GM19351 (cell line): ENCODE results near the gene ERCC3.
"Not testable (repeated sequence)": the region's sequence is repeated elsewhere in the genome, so short reads cannot be mapped to it uniquely, and the experiment has no call there.

Experiments used
- ATAC-seq: cut with Tn5 transposase; IDR thresholded peaks from one replicate; pipeline ENCODE4 v1.9.1; 2021; ENCODE audit warnings: mild to moderate bottlenecking, moderate library complexity; ENCODE audit not compliant: unreplicated experiment

The ERCC3 gene

DNA sequence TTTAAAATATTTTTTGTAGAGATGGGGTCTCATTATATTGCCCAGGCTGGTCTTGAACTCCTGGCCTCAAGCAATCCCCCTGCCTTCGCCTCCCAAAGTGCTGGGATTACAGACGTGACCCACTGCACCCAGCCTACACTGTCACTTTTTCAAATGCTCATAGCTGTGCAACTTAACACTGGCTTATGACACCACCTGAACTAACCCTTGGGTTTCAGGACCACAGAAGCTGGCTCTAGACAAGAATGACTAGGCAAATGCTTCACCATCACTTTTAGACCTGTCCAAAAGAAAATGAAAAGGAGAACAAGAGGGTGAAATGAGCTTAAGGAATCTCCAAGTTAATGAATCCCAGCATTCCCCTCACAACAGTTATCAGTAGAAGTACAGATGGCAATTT lies 13.3 kb downstream of the ERCC3 start:
- ATAC-seq, result no peak

DNA sequence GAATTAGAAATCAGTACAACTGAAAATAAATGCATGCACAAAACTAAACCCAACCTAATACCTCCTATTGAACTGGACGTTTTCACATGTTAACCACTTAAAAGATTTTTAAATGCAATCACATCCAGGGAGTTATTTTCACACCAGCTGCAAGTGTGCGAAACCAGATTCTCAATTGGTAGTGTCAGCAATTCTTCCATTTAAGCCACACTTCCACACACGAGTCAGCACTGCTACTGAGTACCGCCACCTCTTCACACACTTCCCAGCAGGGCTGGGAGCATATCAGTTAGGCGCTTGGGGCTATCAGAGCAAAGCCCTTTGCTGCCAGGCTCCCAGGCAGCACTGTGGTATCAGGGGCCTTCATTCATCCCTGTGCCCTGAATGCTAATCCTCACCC lies 14.2 kb downstream of the ERCC3 start:
- ATAC-seq, result no peak

- no peak for ATAC-seq
Observed at GRCh38 chr2:127278959-127279358, 15.0 kb downstream of the ERCC3 start.

DNA sequence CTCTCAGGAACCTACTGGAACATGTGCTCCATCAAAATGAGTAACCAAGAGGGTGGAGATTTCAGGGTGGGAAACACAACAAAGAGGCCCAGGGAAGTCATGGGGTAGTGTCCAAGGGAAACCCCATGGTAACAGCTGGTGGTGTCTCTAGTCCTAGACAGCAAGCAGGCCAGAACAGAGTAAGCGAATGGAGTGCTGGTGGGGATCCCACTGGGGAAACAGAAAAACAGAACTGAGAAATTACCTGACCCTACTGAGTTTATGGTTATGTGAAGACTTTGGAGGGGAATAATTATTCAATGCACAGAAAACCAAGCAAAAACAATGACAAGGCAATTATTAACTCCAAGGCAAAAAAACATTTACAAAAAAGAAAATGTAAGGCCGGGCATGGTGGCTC lies 16.9 kb downstream of the ERCC3 start:
- ATAC-seq, result peak; percentile 74

GRCh38 chr2:127275789-127276188 lies 18.2 kb downstream of the ERCC3 start:
- ATAC-seq, result no peak

DNA sequence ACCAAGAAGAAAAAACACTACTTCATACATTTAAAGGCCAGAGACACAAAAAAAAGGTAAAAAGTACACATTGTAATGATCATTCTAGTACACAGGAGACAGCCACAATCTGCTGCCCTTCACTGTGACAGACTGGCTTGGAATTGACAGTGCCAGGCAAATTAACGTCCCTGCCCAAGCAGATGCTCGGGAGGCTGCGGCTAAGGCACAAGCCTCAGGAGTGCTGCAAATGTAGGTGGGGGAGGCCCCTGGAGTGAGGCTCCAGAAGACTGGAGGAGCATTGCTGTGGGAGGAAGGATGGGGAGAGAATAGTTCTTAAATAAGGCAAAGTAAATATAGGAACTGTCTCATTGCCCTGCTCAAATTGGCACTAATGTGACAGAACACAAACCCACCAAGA lies 18.6 kb downstream of the ERCC3 start:
- no peak for ATAC-seq

GRCh38 chr2:127270663-127271062 lies 23.3 kb downstream of the ERCC3 start:
- no peak for ATAC-seq

DNA sequence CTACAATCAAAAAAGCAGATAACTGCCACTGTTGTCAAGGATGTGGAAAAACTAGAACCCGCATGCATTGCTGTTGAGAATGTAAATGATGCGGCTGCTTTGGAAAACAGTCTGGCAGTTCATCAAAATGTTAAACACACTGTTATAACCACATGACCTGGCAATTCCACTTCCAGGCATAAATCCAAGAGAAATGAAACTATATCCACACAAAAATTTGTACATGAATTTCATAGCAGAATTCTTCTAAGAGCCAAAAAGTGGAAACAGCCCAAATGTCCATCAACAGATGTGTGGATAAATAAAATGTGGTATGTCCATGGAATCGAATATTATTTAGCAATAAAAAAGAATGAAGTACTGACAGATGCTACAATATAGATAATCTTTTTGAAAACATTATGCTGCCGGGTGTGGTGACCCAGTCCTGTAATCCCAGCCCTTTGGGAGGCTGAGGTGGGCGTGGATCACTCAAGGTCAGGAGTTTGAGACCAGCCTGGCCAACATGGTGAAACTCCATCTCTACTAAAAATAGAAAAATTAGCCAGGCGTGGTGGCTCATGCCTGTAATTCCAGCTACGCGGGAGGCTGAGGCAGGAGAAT lies 32.0 kb downstream of the ERCC3 start:
- ATAC-seq, result no peak

- ATAC-seq, result no peak
Observed at GRCh38 chr2:127259355-127259754, 34.6 kb downstream of the ERCC3 start.

DNA sequence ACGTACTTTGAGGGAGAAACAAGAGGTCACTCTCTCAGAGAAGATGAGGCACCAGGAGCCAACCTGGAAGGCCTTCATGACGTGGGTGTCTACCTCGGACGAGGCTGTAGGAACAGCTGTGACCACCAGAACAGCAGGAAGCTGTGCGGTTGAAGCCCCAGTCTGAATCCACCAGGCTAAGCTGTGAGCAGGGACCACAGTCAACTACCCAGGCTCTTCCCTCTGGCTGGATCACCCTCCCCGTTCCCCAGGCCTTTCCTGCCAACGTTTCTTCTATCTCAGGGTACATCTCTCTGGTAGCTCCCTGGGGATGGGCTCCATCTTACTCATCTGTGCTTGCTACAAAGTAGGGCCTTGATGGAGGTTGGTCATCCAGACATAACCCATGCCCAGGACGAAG lies 37.1 kb downstream of the ERCC3 start:
- ATAC-seq, result no peak

GRCh38 chr2:127256381-127256780 lies 37.6 kb downstream of the ERCC3 start:
- ATAC-seq, result no peak

DNA sequence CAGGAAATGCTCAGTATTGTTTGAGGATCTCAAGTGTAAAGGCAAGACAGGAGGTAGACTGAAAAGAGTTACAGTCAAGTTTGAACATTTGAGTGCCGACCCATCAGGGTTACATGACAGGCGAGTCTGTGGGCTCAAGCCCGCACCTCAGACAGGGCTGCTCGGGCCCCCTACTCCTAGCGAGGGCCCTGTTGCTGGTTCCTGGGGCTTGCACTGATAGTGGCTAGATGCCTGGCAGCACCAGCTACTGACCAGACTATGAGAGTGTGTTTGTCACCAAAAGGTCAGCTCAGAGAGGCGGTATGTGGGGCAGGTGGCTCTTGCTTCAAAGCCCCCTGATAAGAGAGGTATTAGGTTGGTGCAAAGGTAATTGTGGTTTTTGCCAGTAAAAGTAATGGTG lies 38.2 kb downstream of the ERCC3 start:
- ATAC-seq, result no peak

GRCh38 chr2:127255146-127255545 lies 38.8 kb downstream of the ERCC3 start:
- no peak for ATAC-seq

DNA sequence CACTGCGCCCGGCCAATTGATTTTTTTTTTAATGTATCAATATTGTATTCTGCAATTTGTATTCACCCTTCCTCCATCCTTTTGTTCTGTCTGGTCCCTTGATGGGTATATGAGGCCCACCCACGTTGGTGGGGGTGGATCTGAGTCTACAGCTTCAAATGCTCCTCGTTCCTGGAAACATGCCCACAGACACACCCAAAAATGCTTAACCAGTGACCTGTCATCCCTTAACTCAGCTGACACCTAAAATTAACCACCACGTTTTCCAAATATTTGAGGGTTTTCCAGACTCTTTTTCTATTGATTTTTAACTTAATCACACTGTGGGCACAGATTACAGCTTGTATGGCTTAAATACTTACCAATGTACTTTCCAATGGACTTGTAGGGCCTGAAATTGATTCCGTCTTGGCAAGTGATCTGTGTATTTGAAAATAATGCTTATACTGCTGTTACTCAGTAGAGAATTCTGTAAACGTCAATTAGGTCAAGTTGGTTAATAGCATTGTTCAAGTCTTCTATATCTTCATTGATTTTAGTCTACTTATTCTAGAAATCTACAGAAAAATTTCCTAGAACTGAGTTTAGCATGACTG lies 39.5 kb downstream of the ERCC3 start:
- no peak for ATAC-seq

DNA sequence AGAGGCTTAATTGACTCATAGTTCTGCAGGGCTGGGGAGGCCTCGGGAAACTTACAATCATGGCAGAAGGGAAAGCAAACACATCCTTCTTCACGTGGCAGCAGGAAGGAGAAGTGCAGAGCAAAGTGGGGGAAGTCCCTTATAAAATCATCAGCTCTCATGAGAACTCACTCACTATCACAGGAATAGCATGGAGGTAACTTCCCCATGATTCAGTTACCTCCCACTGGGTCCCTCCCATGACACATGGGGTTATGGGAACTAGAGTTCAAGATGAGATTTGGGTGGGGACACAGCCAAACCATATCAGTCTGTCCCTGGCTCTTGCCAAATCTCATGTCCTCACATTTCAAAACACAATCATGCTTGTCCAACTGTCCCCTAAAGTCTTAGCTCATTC lies 52.8 kb downstream of the ERCC3 start:
- not testable (repeated sequence) for ATAC-seq

DNA sequence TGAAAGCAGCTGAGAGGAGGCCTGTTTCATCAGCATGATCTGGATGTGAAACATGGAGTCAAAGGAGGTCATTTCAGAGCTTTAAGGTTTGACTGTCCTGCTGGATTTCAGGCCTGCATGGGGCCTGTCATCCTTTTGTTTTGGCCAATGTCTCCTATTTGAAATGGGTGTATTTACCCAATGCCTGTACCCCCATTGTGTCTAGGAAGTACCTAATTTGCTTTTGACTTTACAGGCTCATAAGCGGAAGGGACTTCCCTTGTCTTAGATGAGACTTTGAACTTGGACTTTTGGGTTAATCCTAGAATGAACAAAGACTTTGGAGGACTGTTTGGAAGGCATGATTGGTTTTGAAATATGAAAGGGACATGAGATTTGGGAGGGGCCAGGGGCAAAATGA lies 54.5 kb downstream of the ERCC3 start:
- ATAC-seq, result no peak

DNA sequence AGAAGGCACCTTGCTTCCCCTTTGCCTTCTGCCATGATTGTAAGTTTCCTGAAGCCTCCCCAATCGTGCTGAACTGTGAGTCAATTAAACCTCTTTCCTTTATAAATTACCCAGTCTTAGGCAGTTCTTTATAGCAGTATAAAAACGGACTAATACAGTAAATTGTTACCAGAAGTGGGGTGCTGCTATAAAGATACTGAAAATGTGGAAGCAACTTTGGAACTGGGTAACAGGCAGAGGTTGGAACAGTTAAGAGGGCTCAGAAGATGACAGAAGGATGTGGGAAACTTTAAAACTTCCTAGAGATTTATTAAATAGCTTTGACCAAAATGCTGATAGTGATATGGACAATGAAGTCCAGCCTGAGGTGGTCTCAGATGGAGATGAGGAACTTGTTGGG lies 56.2 kb downstream of the ERCC3 start:
- ATAC-seq, result not testable (repeated sequence)

- no peak for ATAC-seq
Observed at GRCh38 chr2:127235082-127235702, 58.8 kb downstream of the ERCC3 start.

- no peak for ATAC-seq
Observed at GRCh38 chr2:127233710-127234109, 60.2 kb downstream of the ERCC3 start.

DNA sequence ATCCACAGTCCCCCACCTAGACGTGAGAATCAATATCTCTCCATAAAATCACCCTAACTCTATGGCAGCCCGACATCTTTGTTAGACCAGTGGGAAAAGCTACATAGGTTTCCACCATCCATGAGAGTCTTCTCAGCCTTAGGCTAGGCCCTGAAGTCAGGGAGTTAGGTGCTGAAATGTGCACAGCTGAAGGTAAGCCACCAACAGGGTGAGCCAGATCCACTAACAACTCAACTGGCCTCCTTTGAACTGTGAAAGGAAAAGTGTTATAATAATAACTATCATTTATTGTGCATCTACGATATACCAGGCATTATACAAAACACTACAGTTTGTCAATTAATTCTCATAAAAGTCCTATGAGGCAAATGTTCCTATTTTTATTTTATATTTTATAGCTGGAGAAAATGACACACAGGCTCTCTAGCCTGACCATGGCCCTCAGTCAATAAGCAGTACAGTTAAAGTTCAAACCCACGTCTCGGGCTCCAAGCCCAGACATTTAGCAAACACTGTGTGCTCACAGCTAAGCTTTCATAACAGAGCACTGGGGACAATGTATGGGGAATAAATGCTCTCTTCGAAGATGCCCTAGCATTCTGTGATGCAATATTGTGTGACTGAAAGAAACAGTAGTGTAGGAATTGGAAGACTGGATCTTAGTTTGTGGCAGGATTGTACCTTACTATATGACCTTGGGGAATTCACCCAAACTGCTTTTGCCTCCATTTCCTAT lies 62.6 kb downstream of the ERCC3 start:
- no peak for ATAC-seq

- no peak for ATAC-seq
Observed at GRCh38 chr2:127229555-127229954, 64.4 kb downstream of the ERCC3 start.

DNA sequence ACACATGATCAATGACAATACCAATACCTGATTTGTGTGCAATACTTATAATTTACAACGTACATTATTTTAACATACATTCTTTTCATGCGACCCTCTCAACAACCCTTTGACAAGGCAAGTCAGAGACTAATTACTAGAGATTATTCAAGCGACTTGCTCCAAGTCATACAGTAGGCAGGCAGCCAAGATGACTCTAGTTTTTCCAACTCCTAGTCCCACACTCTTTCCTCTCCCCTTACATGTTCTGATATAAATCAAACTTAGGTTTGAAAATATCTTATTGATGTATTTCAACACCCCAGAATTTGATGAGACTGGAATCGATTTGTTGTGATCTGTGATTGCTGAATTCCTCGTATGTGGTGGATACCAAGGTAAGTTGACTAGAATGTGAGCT lies 65.8 kb downstream of the ERCC3 start:
- ATAC-seq, result no peak
